ENCODE measurements around the gene SLC25A30. TPM values are rescaled to one million over a fixed set of nuclear protein-coding genes. Genes with fewer than 3 reads are reported as not detected.

The SLC25A30 gene
- total RNA-seq, 1 experiment from 2014 or later = 6.3 TPM

- Mint-ChIP-seq H3K4me1 (peaks cover 4 to 14% of the 10 kb centered on the region in 2 experiments), H3K4me3 (no peak overlapping the region), H3K9me3 (0 out of 5 replicates have a peak, but pooled peaks cover 0 to 2% of the 10 kb centered on the region in 2 experiments), H3K36me3 (ENCODE audit: insufficient read depth in 1 of 3, low read depth in 3 of 3) (peaks cover 0 to 3% (median 0%) of the 10 kb centered on the region in 3 experiments; a peak in 3 of 7 replicates), H3K27me3 (ENCODE audit: low read depth) (peaks cover 12% of the 10 kb centered on the region), H3K27ac (no peak overlapping the region)
- DNase-seq = no peak
- Histone ChIP-seq H3K27ac (ENCODE audit: insufficient read length, low read depth, low read length) (no peak overlapping the region), H2BK120ac (ENCODE audit: low read depth, low read length, poor library complexity, severe bottlenecking) (no peak overlapping the region), H3T11ph (ENCODE audit: low read length) (no peak overlapping the region), H3K27me3 (ENCODE audit: insufficient read depth, low read length) (no peaks in the 10 kb centered on the region), H3K18ac (ENCODE audit: insufficient read length, low read depth, low read length) (no peak overlapping the region), H2AK5ac (ENCODE audit: insufficient read length, low read length) (no peak overlapping the region), H4K5ac (ENCODE audit: insufficient read length, low read depth, low read length) (no peak overlapping the region), H3K4me1 (ENCODE audit: insufficient read depth, low read length) (no peaks in the 10 kb centered on the region), H3K56ac (ENCODE audit: insufficient read length, low read depth, low read length) (no peak overlapping the region), H4K8ac (replicated peaks; ENCODE audit: insufficient read length, low read depth, low read length) (no peak overlapping the region), H2BK15ac (ENCODE audit: low read depth, low read length) (no peak overlapping the region), H3K4me2 (ENCODE audit: insufficient read depth, insufficient read length, low read length) (no peak overlapping the region), H3K79me1 (ENCODE audit: insufficient read depth, low read depth, low read length, poor library complexity, severe bottlenecking) (peaks cover 4% of the 10 kb centered on the region), H4K91ac (ENCODE audit: insufficient read length, low read depth, low read length) (no peak overlapping the region), H3K23ac (ENCODE audit: insufficient read length, low read depth, low read length) (no peak overlapping the region), H3K9ac (ENCODE audit: extremely low read depth, insufficient read length, low read length) (no peak overlapping the region), H2AFZ (ENCODE audit: low read length) (no peak overlapping the region), H3K9me3 (ENCODE audit: control insufficient read depth, low read depth, low read length) (no peaks in the 10 kb centered on the region), H2BK12ac (ENCODE audit: insufficient read length, low read depth, low read length) (no peak overlapping the region), H3K79me2 (ENCODE audit: insufficient read depth, low read length) (0 out of 2 replicates have a peak, but pooled peaks cover 1% of the 10 kb centered on the region), H2BK20ac (ENCODE audit: low read depth, low read length, poor library complexity, severe bottlenecking) (no peak overlapping the region), H3K4ac (ENCODE audit: low read depth, low read length) (no peak overlapping the region), H3K14ac (ENCODE audit: insufficient read depth, low read length) (no peak overlapping the region), H2BK5ac (ENCODE audit: insufficient read length, low read length) (no peak overlapping the region), H4K20me1 (ENCODE audit: control insufficient read depth, insufficient read depth, insufficient read length) (no peaks in the 10 kb centered on the region), H3K23me2 (ENCODE audit: insufficient read length, low read depth, low read length, poor library complexity, severe bottlenecking) (peaks cover 9% of the 10 kb centered on the region)
- no CpG with 5 or more reads among the region's 1 CpG for WGBS (ENCODE audit: extremely low coverage, insufficient read length, low lambda C conversion rate)
- no peak for TF ChIP-seq CTCF (conservative IDR thresholded peaks at IDR 0.05)
These were observed 3.1 kb downstream of the SLC25A30 start for GRCh38 chr13:45415112-45415511.
